Mucosa of stomach (tissue), 1 donor: ENCODE data around the gene AMT.
A peak's percentile ranks its signal among the peaks of the same experiment; 100 is the strongest.

Experiments
- H3K27me3 ChIP-seq: one replicate; pipeline ENCODE4 v1.7.0; 2013; ENCODE audit warnings: mild to moderate bottlenecking, low read length; ENCODE audit not compliant: control insufficient read depth, insufficient read depth
- H3K36me3 ChIP-seq: one replicate; pipeline ENCODE4 v1.7.0; 2013; ENCODE audit warnings: low read length; ENCODE audit not compliant: control insufficient read depth, insufficient read depth
- H3K4me1 ChIP-seq: one replicate; pipeline ENCODE4 v1.7.0; 2013; ENCODE audit warnings: mild to moderate bottlenecking, low read length; ENCODE audit not compliant: control insufficient read depth, insufficient read depth
- H3K4me3 ChIP-seq: one replicate; pipeline ENCODE4 v1.7.0; 2013; ENCODE audit warnings: low read length
- H3K9ac ChIP-seq: one replicate; pipeline ENCODE4 v1.7.0; 2013; ENCODE audit warnings: mild to moderate bottlenecking, low read length, moderate library complexity
- H3K9me3 ChIP-seq: one replicate; pipeline ENCODE4 v1.7.0; 2013; ENCODE audit warnings: mild to moderate bottlenecking, low read length, moderate library complexity; ENCODE audit not compliant: control insufficient read depth
- donor health status: Pancreatic carcinoma.

AMT gene

GRCh38 chr3:49456466-49456865 is 34.2 kb upstream of the AMT start:
- no peak overlapping the region for H3K9ac ChIP-seq
- no peaks in the 10 kb centered on the region for H3K27me3 ChIP-seq
- no peaks in the 10 kb centered on the region for H3K9me3 ChIP-seq
- no peaks in the 10 kb centered on the region for H3K36me3 ChIP-seq
- H3K4me3 ChIP-seq: no peak overlapping the region
- peaks cover 21% of the 10 kb centered on the region for H3K4me1 ChIP-seq

- Histone ChIP-seq H3K27me3 (no peaks in the 10 kb centered on the region), H3K9ac (no peak overlapping the region), H3K9me3 (no peaks in the 10 kb centered on the region), H3K36me3 (no peaks in the 10 kb centered on the region), H3K4me1 (peaks cover 12% of the 10 kb centered on the region), H3K4me3 (no peak overlapping the region)
Observed at GRCh38 chr3:49454898-49455681, 32.8 kb upstream of the AMT start.

- Histone ChIP-seq H3K9ac (no peak overlapping the region), H3K4me3 (no peak overlapping the region), H3K9me3 (no peaks in the 10 kb centered on the region), H3K36me3 (no peaks in the 10 kb centered on the region), H3K27me3 (no peaks in the 10 kb centered on the region), H3K4me1 (peaks cover 12% of the 10 kb centered on the region)
Observed at GRCh38 chr3:49454458-49454857, 32.2 kb upstream of the AMT start.

- H3K27me3 ChIP-seq: no peaks in the 10 kb centered on the region
- peaks cover 12% of the 10 kb centered on the region for H3K4me1 ChIP-seq
- no peaks in the 10 kb centered on the region for H3K9me3 ChIP-seq
Observed at GRCh38 chr3:49453621-49454020, 31.3 kb upstream of the AMT start.

GRCh38 chr3:49445391-49445790 is 23.1 kb upstream of the AMT start:
- H3K36me3 ChIP-seq: no peaks in the 10 kb centered on the region
- no peaks in the 10 kb centered on the region for H3K27me3 ChIP-seq
- H3K9ac ChIP-seq: no peak overlapping the region
- H3K9me3 ChIP-seq: no peaks in the 10 kb centered on the region
- no peak overlapping the region for H3K4me3 ChIP-seq
- peaks cover 3% of the 10 kb centered on the region for H3K4me1 ChIP-seq

More at GRCh38 chr3:49453621-49454020, 31.3 kb upstream of the AMT start:
- Histone ChIP-seq H3K9ac (no peak overlapping the region), H3K36me3 (no peaks in the 10 kb centered on the region), H3K4me3 (no peak overlapping the region)

- H3K36me3 ChIP-seq: no peaks in the 10 kb centered on the region
- H3K9ac ChIP-seq: no peak overlapping the region
- H3K4me3 ChIP-seq: no peak overlapping the region
- peaks cover 4% of the 10 kb centered on the region for H3K4me1 ChIP-seq
- H3K9me3 ChIP-seq: no peaks in the 10 kb centered on the region
- no peaks in the 10 kb centered on the region for H3K27me3 ChIP-seq
Observed at GRCh38 chr3:49434731-49435130, 12.5 kb upstream of the AMT start.

GRCh38 chr3:49428752-49429080 is 6.4 kb upstream of the AMT start:
- peaks cover 9% of the 10 kb centered on the region for H3K4me1 ChIP-seq
- peak overlapping the region; percentile 47 for H3K4me3 ChIP-seq

GRCh38 chr3:49427586-49427985 is 5.3 kb upstream of the AMT start:
- H3K27me3 ChIP-seq: no peaks in the 10 kb centered on the region
- peaks cover 5% of the 10 kb centered on the region for H3K36me3 ChIP-seq
- no peaks in the 10 kb centered on the region for H3K9me3 ChIP-seq
- no peak overlapping the region for H3K9ac ChIP-seq
- peaks cover 14% of the 10 kb centered on the region for H3K4me1 ChIP-seq
- no peak overlapping the region for H3K4me3 ChIP-seq

More at GRCh38 chr3:49428752-49429080, 6.4 kb upstream of the AMT start:
- Histone ChIP-seq H3K9me3 (no peaks in the 10 kb centered on the region), H3K27me3 (no peaks in the 10 kb centered on the region), H3K9ac (peak overlapping the region; percentile 71), H3K36me3 (peaks cover 5% of the 10 kb centered on the region)

GRCh38 chr3:49424816-49425215 is 2.5 kb upstream of the AMT start:
- no peaks in the 10 kb centered on the region for H3K27me3 ChIP-seq
- H3K4me1 ChIP-seq: peaks cover 23% of the 10 kb centered on the region
- no peak overlapping the region for H3K4me3 ChIP-seq
- H3K36me3 ChIP-seq: peaks cover 5% of the 10 kb centered on the region
- no peaks in the 10 kb centered on the region for H3K9me3 ChIP-seq
- no peak overlapping the region for H3K9ac ChIP-seq

- H3K4me1 ChIP-seq: peaks cover 17% of the 10 kb centered on the region
- peak overlapping the region; percentile 29 for H3K4me3 ChIP-seq
- H3K9me3 ChIP-seq: no peaks in the 10 kb centered on the region
- H3K27me3 ChIP-seq: no peaks in the 10 kb centered on the region
- H3K36me3 ChIP-seq: peaks cover 7% of the 10 kb centered on the region
- H3K9ac ChIP-seq: peak overlapping the region; percentile 53
Observed at GRCh38 chr3:49421890-49422378, 339 bp downstream of the AMT start.

- Histone ChIP-seq H3K4me1 (peaks cover 31% of the 10 kb centered on the region), H3K27me3 (no peaks in the 10 kb centered on the region), H3K9ac (no peak overlapping the region), H3K36me3 (peaks cover 11% of the 10 kb centered on the region), H3K4me3 (no peak overlapping the region), H3K9me3 (no peaks in the 10 kb centered on the region)
Observed at GRCh38 chr3:49417516-49418120, 4.7 kb downstream of the AMT start.

- Histone ChIP-seq H3K9ac (no peak overlapping the region), H3K4me1 (peaks cover 26% of the 10 kb centered on the region), H3K36me3 (peaks cover 11% of the 10 kb centered on the region)
Observed at GRCh38 chr3:49416867-49417266, 5.4 kb downstream of the AMT start.

More at GRCh38 chr3:49416867-49417266, 5.4 kb downstream of the AMT start:
- Histone ChIP-seq H3K27me3 (no peaks in the 10 kb centered on the region), H3K9me3 (no peaks in the 10 kb centered on the region), H3K4me3 (no peak overlapping the region)
